ENCODE measurements around the gene ANAPC1. TPM values are rescaled to one million over a fixed set of nuclear protein-coding genes. Genes with fewer than 3 reads are reported as not detected.

The ANAPC1 gene
- total and polyA plus RNA-seq, 9 of the 15 experiments (the other 6 are each of a cell fraction or from before 2014, with no cell fraction given), result 14.0 to 126 (median 78.2) TPM

GRCh38 chr2:111904726-111905474 is 20.9 kb upstream of the ANAPC1 start:
- in situ Hi-C loops (cut with MboI), result loop anchor here (5.0 to 10.0 kb wide), 2 partner anchors 127 to 680 kb away; partner anchors contain the start of gene CHCHD5
- Histone ChIP-seq H3K79me2 (ENCODE audit: control insufficient read depth, insufficient read depth, low read length) (no peaks in the 10 kb centered on the region), H3K9me3 (replicated peaks; ENCODE audit: control insufficient read depth, insufficient read depth, low read depth, low read length) (no peaks in the 10 kb centered on the region), H3K27ac (ENCODE audit: extremely low read depth, low read depth, low read length) (peak overlapping the region; percentile 5; the same call in 1 of the 3 replicates), H3K4me2 (ENCODE audit: insufficient read depth, low read length) (peak overlapping the region; percentile 21; the same call in 1 of the 2 replicates), H3K27me3 (ENCODE audit: control insufficient read depth in 2 of 2, insufficient read depth in 2 of 2, low read length in 2 of 2) (no peaks in the 10 kb centered on the region), H4K20me1 (replicated peaks; ENCODE audit: control insufficient read depth, insufficient read depth, low read length) (no peaks in the 10 kb centered on the region), H2AFZ (ENCODE audit: low read depth, low read length) (peak overlapping the region; percentile 64), H3K9me1 (ENCODE audit: control insufficient read depth, insufficient read depth, low read length) (no peaks in the 10 kb centered on the region), H3K36me3 (ENCODE audit: control insufficient read depth, insufficient read depth, low read length) (no peaks in the 10 kb centered on the region), H3K9ac (ENCODE audit: insufficient read depth in 1 of 2, low read depth in 2 of 2, low read length in 2 of 2) (0 out of 4 replicates have a peak overlapping the region, but pooled peaks of 1 of the 2 experiments have one; percentile 10), H3K4me1 (replicated peaks in 1 of 2; ENCODE audit: control insufficient read depth in 2 of 2, insufficient read depth in 2 of 2, low read length in 2 of 2) (peaks cover 6 to 31% of the 10 kb centered on the region in 2 experiments; a peak in 4 of 5 replicates), H3K4me3 (no peak overlapping the region)
- POLR2A ChIA-PET, result no interaction called here
- BruUV-seq (replicated peaks), result no TSS peak
- no peak for FAIRE-seq
- intact Hi-C loops (cut with micrococcal nuclease), result no loop called here
- CTCF ChIA-PET (ENCODE audit: low intra/inter-chr PET ratio), result no interaction called here
- TF ChIP-seq ARID1B (IDR thresholded peaks at IDR 0.05) (peak; percentile 39), ZNF384 (IDR thresholded peaks at IDR 0.05; ENCODE audit: low read depth, low read length) (peak; percentile 40; the same call in 1 of the 2 replicates), TCF3 (CRISPR knock-in tag; IDR thresholded peaks at IDR 0.05) (peak; percentile 68), DIDO1 (tag; IDR thresholded peaks at IDR 0.05; ENCODE audit: low read depth) (no peak), SPI1 (IDR thresholded peaks at IDR 0.05; ENCODE audit: borderline replicate concordance, low read depth, low read length) (peak; percentile 23; the same call in 1 of the 2 replicates), ZNF121 (CRISPR knock-in tag; conservative IDR thresholded peaks at IDR 0.05) (peak; percentile 46), PHB2 (IDR thresholded peaks at IDR 0.05; ENCODE audit: low read depth) (no peak), CBFA2T3 (IDR thresholded peaks at IDR 0.05) (peak; percentile 46; the same call in 1 of the 2 replicates)
- WGBS (ENCODE audit: insufficient coverage, low coverage, missing lambda C conversion rate), result 66% methylated on average over 10 of the region's 10 CpGs
- peak in 3 of 4 experiments; percentile 15 to 63 (median 36) for DNase-seq (ENCODE audit: extremely low read depth in 1 of 4, low spot score in 3 of 4)
- ATAC-seq, result peak; percentile 62

Data from K562 (cell line).